ENCODE data around the gene SPG7.

Gene SPG7

GRCh38 chr16:89600956-89601355, 92.8 kb downstream of the SPG7 start:
- Histone ChIP-seq H3K4me3 (ENCODE audit: low read length) (no peak overlapping the region), H3K4me1 (ENCODE audit: control insufficient read depth, insufficient read depth, low read length) (no peaks in the 10 kb centered on the region), H3K27me3 (ENCODE audit: control insufficient read depth, insufficient read depth, low read length) (peaks cover 5% of the 10 kb centered on the region), H3K36me3 (ENCODE audit: control insufficient read depth, insufficient read depth, low read length) (no peaks in the 10 kb centered on the region), H3K9ac (ENCODE audit: low read length) (no peak overlapping the region), H3K27ac (ENCODE audit: low read depth, low read length) (no peak overlapping the region)

- Histone ChIP-seq H3K4me3 (ENCODE audit: low read length) (no peak overlapping the region), H3K27ac (ENCODE audit: low read depth, low read length) (no peak overlapping the region), H3K9ac (ENCODE audit: low read length) (no peak overlapping the region), H3K4me1 (ENCODE audit: control insufficient read depth, insufficient read depth, low read length) (no peaks in the 10 kb centered on the region), H3K36me3 (ENCODE audit: control insufficient read depth, insufficient read depth, low read length) (no peaks in the 10 kb centered on the region), H3K27me3 (ENCODE audit: control insufficient read depth, insufficient read depth, low read length) (peaks cover 5% of the 10 kb centered on the region)
Measured at GRCh38 chr16:89601906-89602272, 93.7 kb downstream of the SPG7 start.

GRCh38 chr16:89602273-89602951, 94.2 kb downstream of the SPG7 start:
- Histone ChIP-seq H3K27ac (ENCODE audit: low read depth, low read length) (no peak overlapping the region), H3K4me3 (ENCODE audit: low read length) (no peak overlapping the region), H3K27me3 (ENCODE audit: control insufficient read depth, insufficient read depth, low read length) (peaks cover 5% of the 10 kb centered on the region), H3K9ac (ENCODE audit: low read length) (no peak overlapping the region), H3K4me1 (ENCODE audit: control insufficient read depth, insufficient read depth, low read length) (no peaks in the 10 kb centered on the region), H3K36me3 (ENCODE audit: control insufficient read depth, insufficient read depth, low read length) (no peaks in the 10 kb centered on the region)

- Histone ChIP-seq H3K27me3 (ENCODE audit: control insufficient read depth, insufficient read depth, low read length) (peaks cover 5% of the 10 kb centered on the region), H3K36me3 (ENCODE audit: control insufficient read depth, insufficient read depth, low read length) (no peaks in the 10 kb centered on the region), H3K9ac (ENCODE audit: low read length) (no peak overlapping the region), H3K4me3 (ENCODE audit: low read length) (no peak overlapping the region), H3K4me1 (ENCODE audit: control insufficient read depth, insufficient read depth, low read length) (no peaks in the 10 kb centered on the region), H3K27ac (ENCODE audit: low read depth, low read length) (no peak overlapping the region)
Measured at GRCh38 chr16:89602952-89603590, 94.9 kb downstream of the SPG7 start.

GRCh38 chr16:89604764-89605163, 96.6 kb downstream of the SPG7 start:
- Histone ChIP-seq H3K27me3 (ENCODE audit: control insufficient read depth, insufficient read depth, low read length) (peaks cover 5% of the 10 kb centered on the region), H3K4me1 (ENCODE audit: control insufficient read depth, insufficient read depth, low read length) (no peaks in the 10 kb centered on the region), H3K4me3 (ENCODE audit: low read length) (no peak overlapping the region), H3K9ac (ENCODE audit: low read length) (no peak overlapping the region), H3K36me3 (ENCODE audit: control insufficient read depth, insufficient read depth, low read length) (no peaks in the 10 kb centered on the region), H3K27ac (ENCODE audit: low read depth, low read length) (no peak overlapping the region)

- H3K27ac ChIP-seq (ENCODE audit: low read depth, low read length), result no peak overlapping the region
- no peak overlapping the region for H3K4me3 ChIP-seq (ENCODE audit: low read length)
- no peaks in the 10 kb centered on the region for H3K36me3 ChIP-seq (ENCODE audit: control insufficient read depth, insufficient read depth, low read length)
- no peak overlapping the region for H3K9ac ChIP-seq (ENCODE audit: low read length)
- peaks cover 5% of the 10 kb centered on the region for H3K27me3 ChIP-seq (ENCODE audit: control insufficient read depth, insufficient read depth, low read length)
- H3K4me1 ChIP-seq (ENCODE audit: control insufficient read depth, insufficient read depth, low read length), result no peaks in the 10 kb centered on the region
Measured at GRCh38 chr16:89605186-89605970, 97.2 kb downstream of the SPG7 start.

- Histone ChIP-seq H3K27me3 (ENCODE audit: control insufficient read depth, insufficient read depth, low read length) (peaks cover 5% of the 10 kb centered on the region), H3K9ac (ENCODE audit: low read length) (no peak overlapping the region), H3K4me3 (ENCODE audit: low read length) (no peak overlapping the region), H3K27ac (ENCODE audit: low read depth, low read length) (no peak overlapping the region), H3K36me3 (ENCODE audit: control insufficient read depth, insufficient read depth, low read length) (no peaks in the 10 kb centered on the region), H3K4me1 (ENCODE audit: control insufficient read depth, insufficient read depth, low read length) (no peaks in the 10 kb centered on the region)
Measured at GRCh38 chr16:89606006-89606405, 97.8 kb downstream of the SPG7 start.
